ENCODE data around the gene ZNF106. TPM values are rescaled to one million over a fixed set of nuclear protein-coding genes. Genes with fewer than 3 reads are reported as not detected.

Gene ZNF106
- total RNA-seq, result 10 to 100 TPM; 53.1 to 55.8 TPM

- DNase-seq, result peak; percentile 90
- Mint-ChIP-seq H3K9me3 (no peaks in the 10 kb centered on the region), H3K4me1 (peaks cover 37% of the 10 kb centered on the region), H3K36me3 (peaks cover 1% of the 10 kb centered on the region), H3K27me3 (no peaks in the 10 kb centered on the region), H3K27ac (peak within 1 kb of the TSS; percentile 96), H3K4me3 (peak within 1 kb of the TSS; percentile 97)
Observed at GRCh38 chr15:42490671-42491538, at the start of gene ZNF106. Gene ZNF106, minus strand, starts transcription at chr15:42491141. Its CDS starts 18,852 bp downstream, at chr15:42472289.

GRCh38 chr15:42533246-42533645, 42.3 kb upstream of the ZNF106 start:
- no peak overlapping the region for H3K4me3 Mint-ChIP-seq
- DNase-seq, result no peak
- H3K27ac Mint-ChIP-seq, result no peak overlapping the region
- H3K27me3 Mint-ChIP-seq, result no peaks in the 10 kb centered on the region
- H3K36me3 Mint-ChIP-seq, result peaks cover 11% of the 10 kb centered on the region
- H3K4me1 Mint-ChIP-seq, result no peaks in the 10 kb centered on the region
- no peaks in the 10 kb centered on the region for H3K9me3 Mint-ChIP-seq

- no peak overlapping the region for H3K27ac Mint-ChIP-seq
Observed at GRCh38 chr15:42528970-42529369, 38.0 kb upstream of the ZNF106 start.

GRCh38 chr15:42523331-42523730, 32.4 kb upstream of the ZNF106 start:
- Mint-ChIP-seq H3K36me3 (peaks cover 3% of the 10 kb centered on the region), H3K4me3 (no peak overlapping the region), H3K27me3 (no peaks in the 10 kb centered on the region), H3K9me3 (no peaks in the 10 kb centered on the region), H3K4me1 (no peaks in the 10 kb centered on the region), H3K27ac (no peak overlapping the region)
- no peak for DNase-seq

More at GRCh38 chr15:42528970-42529369, 38.0 kb upstream of the ZNF106 start:
- Mint-ChIP-seq H3K9me3 (no peaks in the 10 kb centered on the region), H3K36me3 (peaks cover 7% of the 10 kb centered on the region), H3K4me1 (no peaks in the 10 kb centered on the region), H3K4me3 (no peak overlapping the region), H3K27me3 (no peaks in the 10 kb centered on the region)
- DNase-seq, result no peak

- H3K36me3 Mint-ChIP-seq, result peaks cover 9% of the 10 kb centered on the region
- DNase-seq, result no peak
- no peak overlapping the region for H3K27ac Mint-ChIP-seq
- H3K4me1 Mint-ChIP-seq, result peaks cover 3% of the 10 kb centered on the region
- no peak overlapping the region for H3K4me3 Mint-ChIP-seq
- no peaks in the 10 kb centered on the region for H3K27me3 Mint-ChIP-seq
- H3K9me3 Mint-ChIP-seq, result no peaks in the 10 kb centered on the region
Observed at GRCh38 chr15:42511007-42511391, 20.1 kb upstream of the ZNF106 start.

GRCh38 chr15:42510258-42511006, 19.5 kb upstream of the ZNF106 start:
- peaks cover 3% of the 10 kb centered on the region for H3K4me1 Mint-ChIP-seq
- no peak overlapping the region for H3K4me3 Mint-ChIP-seq
- H3K27ac Mint-ChIP-seq, result no peak overlapping the region
- DNase-seq, result no peak
- H3K9me3 Mint-ChIP-seq, result no peaks in the 10 kb centered on the region
- H3K36me3 Mint-ChIP-seq, result peaks cover 6% of the 10 kb centered on the region
- H3K27me3 Mint-ChIP-seq, result no peaks in the 10 kb centered on the region

GRCh38 chr15:42508263-42508690, 17.3 kb upstream of the ZNF106 start:
- no peak overlapping the region for H3K4me3 Mint-ChIP-seq
- no peaks in the 10 kb centered on the region for H3K27me3 Mint-ChIP-seq
- no peak for DNase-seq
- peaks cover 6% of the 10 kb centered on the region for H3K36me3 Mint-ChIP-seq
- H3K9me3 Mint-ChIP-seq, result no peaks in the 10 kb centered on the region
- no peak overlapping the region for H3K27ac Mint-ChIP-seq
- H3K4me1 Mint-ChIP-seq, result peaks cover 9% of the 10 kb centered on the region

GRCh38 chr15:42507514-42507913, 16.6 kb upstream of the ZNF106 start:
- peaks cover 9% of the 10 kb centered on the region for H3K4me1 Mint-ChIP-seq
- H3K27ac Mint-ChIP-seq, result no peak overlapping the region
- H3K36me3 Mint-ChIP-seq, result peaks cover 6% of the 10 kb centered on the region
- H3K9me3 Mint-ChIP-seq, result no peaks in the 10 kb centered on the region
- no peaks in the 10 kb centered on the region for H3K27me3 Mint-ChIP-seq
- no peak for DNase-seq
- no peak overlapping the region for H3K4me3 Mint-ChIP-seq

- no peak for DNase-seq
- H3K4me3 Mint-ChIP-seq, result no peak overlapping the region
- no peaks in the 10 kb centered on the region for H3K27me3 Mint-ChIP-seq
- H3K9me3 Mint-ChIP-seq, result no peaks in the 10 kb centered on the region
- H3K4me1 Mint-ChIP-seq, result peaks cover 21% of the 10 kb centered on the region
- H3K27ac Mint-ChIP-seq, result no peak overlapping the region
- no peaks in the 10 kb centered on the region for H3K36me3 Mint-ChIP-seq
Observed at GRCh38 chr15:42504631-42505030, 13.7 kb upstream of the ZNF106 start.

GRCh38 chr15:42503825-42504224, 12.9 kb upstream of the ZNF106 start:
- no peaks in the 10 kb centered on the region for H3K27me3 Mint-ChIP-seq
- no peak overlapping the region for H3K4me3 Mint-ChIP-seq
- H3K4me1 Mint-ChIP-seq, result peaks cover 25% of the 10 kb centered on the region
- DNase-seq, result no peak
- peaks cover 4% of the 10 kb centered on the region for H3K36me3 Mint-ChIP-seq
- H3K9me3 Mint-ChIP-seq, result no peaks in the 10 kb centered on the region
- H3K27ac Mint-ChIP-seq, result no peak overlapping the region

GRCh38 chr15:42502477-42502876, 11.5 kb upstream of the ZNF106 start:
- H3K36me3 Mint-ChIP-seq, result peaks cover 4% of the 10 kb centered on the region

GRCh38 chr15:42499858-42500609, 9.1 kb upstream of the ZNF106 start:
- Mint-ChIP-seq H3K27ac (no peak overlapping the region), H3K27me3 (no peaks in the 10 kb centered on the region), H3K4me1 (peaks cover 40% of the 10 kb centered on the region), H3K36me3 (peaks cover 4% of the 10 kb centered on the region), H3K4me3 (no peak overlapping the region), H3K9me3 (no peaks in the 10 kb centered on the region)
- no peak for DNase-seq

More at GRCh38 chr15:42502477-42502876, 11.5 kb upstream of the ZNF106 start:
- Mint-ChIP-seq H3K4me3 (no peak overlapping the region), H3K27ac (no peak overlapping the region), H3K9me3 (no peaks in the 10 kb centered on the region), H3K4me1 (peaks cover 26% of the 10 kb centered on the region), H3K27me3 (no peaks in the 10 kb centered on the region)
- no peak for DNase-seq

- DNase-seq, result no peak
- no peaks in the 10 kb centered on the region for H3K9me3 Mint-ChIP-seq
- no peaks in the 10 kb centered on the region for H3K27me3 Mint-ChIP-seq
- peaks cover 4% of the 10 kb centered on the region for H3K36me3 Mint-ChIP-seq
- H3K27ac Mint-ChIP-seq, result no peak overlapping the region
- H3K4me1 Mint-ChIP-seq, result peaks cover 49% of the 10 kb centered on the region
- H3K4me3 Mint-ChIP-seq, result no peak overlapping the region
Observed at GRCh38 chr15:42498212-42499068, 7.5 kb upstream of the ZNF106 start.
